Measurements from ENCODE around the gene NCAPG2.

- no peak for TF ChIP-seq GATA3 (IDR thresholded peaks at IDR 0.05; ENCODE audit: low read depth, low read length)
- no peak for TF ChIP-seq GATA2 (IDR thresholded peaks at IDR 0.05; ENCODE audit: low read depth, low read length)
Measured at GRCh38 chr7:158727690-158728089, 23.1 kb upstream of the NCAPG2 start.
